Measurements from ENCODE around the gene OBSCN.
"Not testable (repeated sequence)": the region's sequence is repeated elsewhere in the genome, so short reads cannot be mapped to it uniquely, and the experiment has no call there.

OBSCN gene

GRCh38 chr1:228264090-228264829 is 56.4 kb downstream of the OBSCN start:
- no peak for DNase-seq (ENCODE audit: low read depth)
- no peak overlapping the region for H3K4me3 ChIP-seq (ENCODE audit: low read length)
- TF ChIP-seq CTCF (conservative IDR thresholded peaks at IDR 0.05; ENCODE audit: low read depth, low read length): no peak

DNA sequence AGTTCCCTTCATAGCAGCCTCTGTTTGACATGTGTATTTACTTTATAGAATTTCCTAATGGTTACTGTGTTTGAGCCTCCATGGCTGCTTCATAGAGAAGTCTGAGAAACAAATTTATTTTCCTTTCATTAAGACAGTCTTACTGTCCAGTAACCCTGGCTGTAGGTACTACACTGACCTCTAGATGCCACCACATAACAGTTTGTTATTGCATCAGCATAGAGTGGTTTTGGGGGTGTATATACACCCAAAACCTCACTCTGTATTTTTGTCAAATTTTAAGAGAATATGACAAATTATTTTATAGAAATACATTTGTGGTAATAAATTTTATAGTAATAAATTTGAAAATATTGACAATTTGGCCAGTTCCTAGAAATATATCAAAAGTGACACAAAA is 57.3 kb downstream of the OBSCN start:
- no peak for DNase-seq (ENCODE audit: low read depth)
- H3K4me3 ChIP-seq (ENCODE audit: low read length): no peak overlapping the region

DNA sequence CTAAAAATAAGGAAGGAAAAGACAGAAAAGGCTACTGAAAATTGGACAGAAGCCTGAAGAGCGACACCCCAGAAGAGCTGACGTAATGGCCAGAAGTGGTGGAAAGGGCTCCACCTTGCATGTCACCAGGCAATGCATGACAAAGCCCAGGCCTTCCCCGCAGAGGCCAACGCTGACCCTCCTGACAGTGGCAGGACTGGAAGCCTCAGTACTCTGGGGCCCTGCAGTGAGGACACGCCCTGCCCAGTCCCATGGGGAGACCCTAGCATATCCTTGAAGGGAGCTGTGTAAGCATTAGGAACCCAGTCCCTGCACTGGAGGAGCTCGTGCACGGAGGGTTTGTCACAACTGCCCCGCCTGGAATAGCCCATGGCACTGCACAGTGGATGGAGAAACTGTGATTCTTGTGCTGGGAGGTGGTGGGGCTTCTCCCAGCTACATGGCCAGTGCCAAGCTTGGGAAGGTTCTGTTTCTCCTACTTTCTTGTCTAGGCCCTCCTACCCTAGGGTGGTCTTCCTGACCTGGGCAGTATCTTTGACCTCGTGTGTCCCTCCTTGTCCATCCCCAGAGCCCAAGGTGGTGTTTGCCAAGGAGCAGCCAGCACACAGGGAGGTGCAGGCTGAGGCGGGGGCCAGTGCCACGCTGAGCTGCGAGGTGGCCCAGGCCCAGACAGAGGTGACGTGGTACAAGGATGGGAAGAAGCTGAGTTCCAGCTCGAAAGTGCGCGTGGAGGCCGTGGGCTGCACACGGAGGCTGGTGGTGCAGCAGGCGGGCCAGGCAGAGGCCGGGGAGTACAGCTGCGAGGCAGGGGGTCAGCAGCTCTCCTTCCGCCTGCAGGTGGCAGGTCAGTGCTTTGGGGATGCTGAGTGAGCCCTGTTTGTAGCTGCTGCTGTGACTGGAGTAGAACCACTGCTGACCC is 60.4 kb downstream of the OBSCN start:
- no peak for DNase-seq (ENCODE audit: low read depth)
- TF ChIP-seq CTCF (conservative IDR thresholded peaks at IDR 0.05; ENCODE audit: low read depth, low read length): no peak
- H3K4me3 ChIP-seq (ENCODE audit: low read length): no peak overlapping the region

More for the DNA sequence above, 57.3 kb downstream of the OBSCN start:
- peak; percentile 32 for TF ChIP-seq CTCF (conservative IDR thresholded peaks at IDR 0.05; ENCODE audit: low read depth, low read length)

DNA sequence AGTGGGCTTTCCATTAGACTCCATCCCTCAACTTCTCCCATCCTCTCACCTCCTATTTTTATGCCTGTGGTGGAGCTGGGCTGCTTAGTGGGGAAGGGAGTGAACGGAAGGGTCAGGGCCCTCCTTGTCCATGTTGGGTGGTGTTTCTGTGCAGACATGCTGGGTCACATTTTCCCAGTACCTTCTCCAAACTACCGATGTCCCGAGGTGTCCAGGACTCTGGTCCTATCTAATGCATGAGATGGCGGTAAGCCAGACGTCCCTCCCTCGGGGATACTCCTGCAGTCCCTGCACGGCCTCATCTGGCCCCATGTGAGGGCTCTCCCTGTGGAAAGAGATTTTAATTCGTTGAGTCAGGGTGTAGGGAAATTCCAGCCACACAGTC is 61.0 kb downstream of the OBSCN start:
- DNase-seq (ENCODE audit: low read depth): no peak
- no peak for TF ChIP-seq CTCF (conservative IDR thresholded peaks at IDR 0.05; ENCODE audit: low read depth, low read length)
- H3K4me3 ChIP-seq (ENCODE audit: low read length): no peak overlapping the region

GRCh38 chr1:228269431-228269830 is 61.6 kb downstream of the OBSCN start:
- DNase-seq (ENCODE audit: low read depth); H3K4me3 ChIP-seq (ENCODE audit: low read length): not testable (repeated sequence)

DNA sequence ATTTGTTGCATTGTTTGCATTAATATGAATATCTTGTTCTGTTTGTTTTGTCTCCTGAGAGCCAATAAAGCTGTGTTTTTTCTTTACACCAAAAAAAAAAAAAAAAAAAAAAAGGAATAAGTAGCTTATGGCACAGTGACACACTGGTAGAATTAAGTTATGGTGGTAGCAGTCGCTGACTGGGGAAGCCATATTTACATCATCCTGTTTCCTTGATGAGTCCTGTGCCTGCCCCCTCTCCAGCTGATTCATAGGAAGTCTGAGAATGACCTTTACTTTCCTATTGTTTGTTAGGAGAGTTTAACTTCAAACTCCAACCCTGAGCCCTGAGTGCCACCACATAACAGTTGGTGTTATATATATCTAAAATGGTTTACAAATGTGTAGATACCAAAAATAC is 62.2 kb downstream of the OBSCN start:
- DNase-seq (ENCODE audit: low read depth): no peak
- H3K4me3 ChIP-seq (ENCODE audit: low read length): no peak overlapping the region
- TF ChIP-seq CTCF (conservative IDR thresholded peaks at IDR 0.05; ENCODE audit: low read depth, low read length): no peak

- H3K4me3 ChIP-seq (ENCODE audit: low read length): no peak overlapping the region
- no peak for DNase-seq (ENCODE audit: low read depth)
- TF ChIP-seq CTCF (conservative IDR thresholded peaks at IDR 0.05; ENCODE audit: low read depth, low read length): no peak
Measured at GRCh38 chr1:228271701-228272251, 63.9 kb downstream of the OBSCN start.

Measured in retinal pigment epithelial cell (primary cell).